Measurements from ENCODE around the gene CHRNA9.

DNA sequence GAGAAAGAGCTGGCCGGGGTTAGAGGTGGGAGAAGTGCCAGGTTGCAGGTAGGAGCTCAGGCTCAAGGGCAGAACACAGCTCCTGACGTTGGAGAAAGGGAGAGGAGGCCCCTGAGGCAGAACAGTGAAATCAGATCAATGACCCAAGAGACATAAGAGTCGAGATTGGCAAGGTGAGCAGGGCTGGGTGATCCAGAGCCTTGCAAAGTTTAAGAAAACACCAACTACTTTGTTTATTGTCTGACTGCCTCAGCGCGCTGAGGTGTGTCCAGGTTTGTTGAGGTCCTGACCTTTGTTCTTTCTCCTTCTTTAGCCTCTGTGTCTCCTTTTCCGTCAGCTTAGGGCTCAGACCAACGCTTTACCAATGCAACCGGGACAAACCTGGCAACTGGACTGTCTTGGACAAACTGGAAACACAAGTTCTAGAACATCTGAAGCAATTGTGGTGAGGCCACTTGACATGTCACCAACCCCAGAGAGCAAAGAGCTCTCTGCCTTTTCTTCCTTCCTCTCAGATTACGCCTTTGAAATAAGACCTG lies 28.3 kb downstream of the CHRNA9 start:
- TF ChIP-seq, protein P1, sequence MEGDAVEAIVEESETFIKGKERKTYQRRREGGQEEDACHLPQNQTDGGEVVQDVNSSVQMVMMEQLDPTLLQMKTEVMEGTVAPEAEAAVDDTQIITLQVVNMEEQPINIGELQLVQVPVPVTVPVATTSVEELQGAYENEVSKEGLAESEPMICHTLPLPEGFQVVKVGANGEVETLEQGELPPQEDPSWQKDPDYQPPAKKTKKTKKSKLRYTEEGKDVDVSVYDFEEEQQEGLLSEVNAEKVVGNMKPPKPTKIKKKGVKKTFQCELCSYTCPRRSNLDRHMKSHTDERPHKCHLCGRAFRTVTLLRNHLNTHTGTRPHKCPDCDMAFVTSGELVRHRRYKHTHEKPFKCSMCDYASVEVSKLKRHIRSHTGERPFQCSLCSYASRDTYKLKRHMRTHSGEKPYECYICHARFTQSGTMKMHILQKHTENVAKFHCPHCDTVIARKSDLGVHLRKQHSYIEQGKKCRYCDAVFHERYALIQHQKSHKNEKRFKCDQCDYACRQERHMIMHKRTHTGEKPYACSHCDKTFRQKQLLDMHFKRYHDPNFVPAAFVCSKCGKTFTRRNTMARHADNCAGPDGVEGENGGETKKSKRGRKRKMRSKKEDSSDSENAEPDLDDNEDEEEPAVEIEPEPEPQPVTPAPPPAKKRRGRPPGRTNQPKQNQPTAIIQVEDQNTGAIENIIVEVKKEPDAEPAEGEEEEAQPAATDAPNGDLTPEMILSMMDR (conservative IDR thresholded peaks at IDR 0.05; ENCODE audit: low read length) = no peak
- TF ChIP-seq EZH2phosphoT487 (IDR thresholded peaks at IDR 0.05; ENCODE audit: borderline replicate concordance, low read depth, low read length) = no peak
